ENCODE results near the gene FERMT1.

Gene FERMT1

DNA sequence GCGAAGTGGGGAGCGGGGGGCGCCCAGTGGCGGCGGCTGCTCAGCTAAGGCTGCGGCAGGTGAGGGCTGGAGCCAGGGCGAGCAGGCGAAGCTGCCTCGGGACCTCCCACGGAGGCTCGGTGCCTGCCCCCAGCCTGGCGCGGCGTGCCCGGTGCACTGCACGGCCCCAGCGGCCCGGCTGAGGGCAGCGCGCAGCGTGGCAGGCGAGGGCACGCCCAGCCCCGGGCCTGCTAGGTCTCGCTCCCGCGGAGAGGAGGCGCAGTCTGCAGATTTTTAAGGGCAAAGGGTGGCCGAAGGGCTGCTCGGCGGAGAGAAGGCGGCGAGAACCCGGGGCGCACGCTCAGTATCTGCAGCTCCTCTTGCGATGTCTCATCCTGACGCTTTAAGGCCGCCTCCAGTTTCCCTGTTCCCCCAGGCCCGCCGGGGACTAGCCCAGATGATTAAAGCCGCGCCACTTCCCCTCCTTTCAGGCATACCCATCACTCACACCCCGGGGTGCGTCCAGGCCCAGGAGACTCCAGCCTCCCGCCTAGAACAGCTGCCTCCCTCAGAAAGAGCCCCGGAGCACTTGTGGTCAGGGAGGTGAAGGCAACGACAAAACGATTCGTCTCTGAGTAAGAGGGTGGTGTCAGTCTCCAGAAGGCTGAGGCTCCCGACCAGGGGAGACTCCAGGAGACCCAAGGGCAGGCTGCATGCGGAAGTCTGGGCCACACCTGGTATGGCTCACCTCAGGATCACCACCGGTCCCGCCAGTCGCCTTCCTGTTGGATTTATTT is at the start of gene FERMT1:
Gene FERMT1 (minus strand): TSS at position 158 of the 776 bp plus-strand sequence. CDS start 3,476 bp downstream, outside the sequence.
- no peak for DNase-seq

DNA sequence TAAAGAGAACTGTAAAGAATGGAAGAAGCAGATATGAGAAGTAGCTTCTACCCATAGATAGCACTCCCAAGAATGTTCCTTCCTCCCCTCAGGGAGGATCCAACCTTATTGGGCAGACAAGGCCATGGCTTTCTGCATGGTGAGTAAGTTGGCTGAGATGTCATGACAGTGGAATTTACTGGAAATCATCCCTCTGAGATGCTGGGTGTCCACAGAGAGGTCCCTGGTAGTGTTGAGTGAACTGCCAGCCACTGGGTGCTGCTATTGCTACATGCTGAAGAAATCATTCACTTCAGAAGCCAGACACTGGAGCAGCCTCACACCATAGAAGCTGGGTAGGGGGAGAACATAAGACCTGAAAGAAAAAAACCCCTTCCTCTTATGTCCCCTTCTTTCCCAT is 46.4 kb upstream of the FERMT1 start:
- no peak for DNase-seq

- DNase-seq = no peak
These were observed 45.4 kb upstream of the FERMT1 start for GRCh38 chr20:6168204-6168603.

GRCh38 chr20:6165346-6165745 is 42.5 kb upstream of the FERMT1 start:
- DNase-seq = no peak

DNA sequence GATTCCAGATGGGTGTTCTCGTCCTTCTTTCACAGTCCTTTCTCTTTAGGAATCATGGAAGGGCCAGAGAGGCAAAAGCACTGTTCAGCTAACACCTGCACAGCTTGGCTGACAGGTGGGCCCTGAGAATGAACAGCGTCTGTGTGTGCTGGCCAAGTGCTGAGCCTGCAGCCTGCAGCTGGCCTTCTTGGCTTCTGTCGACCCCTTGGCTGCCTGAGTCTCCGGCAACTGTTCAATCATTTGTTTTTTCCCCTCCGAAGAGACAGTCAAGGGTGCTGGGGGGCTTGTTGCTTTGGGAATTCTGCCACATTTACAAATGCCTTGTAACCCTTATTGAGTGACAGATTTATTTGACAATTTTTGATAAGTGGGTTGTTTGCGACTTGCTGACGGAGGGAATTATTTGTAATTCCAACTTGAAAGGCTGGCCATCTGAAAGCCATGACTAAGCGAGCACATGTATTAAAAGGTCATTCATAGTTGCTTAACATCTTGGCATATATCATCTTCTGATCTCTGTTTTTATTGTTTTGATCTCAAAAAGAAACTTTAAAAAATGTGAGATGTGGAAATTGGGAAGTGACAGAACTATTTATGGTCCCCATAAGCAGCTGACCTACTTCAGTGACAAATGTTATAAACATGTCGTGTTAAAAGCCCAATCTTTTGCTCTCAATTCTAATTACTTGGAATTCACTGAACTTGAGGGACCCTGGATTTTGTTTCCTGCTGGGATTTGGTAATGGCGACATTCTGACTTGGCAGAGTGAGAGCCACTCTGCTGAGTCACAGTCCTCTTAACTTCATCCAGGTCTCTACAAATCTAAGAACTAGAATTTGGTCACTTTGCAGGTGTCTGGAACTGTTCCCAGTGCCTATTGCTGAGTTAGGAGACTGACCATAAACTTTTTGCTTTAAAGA is 41.9 kb upstream of the FERMT1 start:
- DNase-seq = no peak

GRCh38 chr20:6160736-6161135 is 37.9 kb upstream of the FERMT1 start:
- no peak for DNase-seq

GRCh38 chr20:6157345-6157744 is 34.5 kb upstream of the FERMT1 start:
- DNase-seq = no peak

- no peak for DNase-seq
These were observed 29.9 kb upstream of the FERMT1 start for GRCh38 chr20:6152777-6153176.

DNA sequence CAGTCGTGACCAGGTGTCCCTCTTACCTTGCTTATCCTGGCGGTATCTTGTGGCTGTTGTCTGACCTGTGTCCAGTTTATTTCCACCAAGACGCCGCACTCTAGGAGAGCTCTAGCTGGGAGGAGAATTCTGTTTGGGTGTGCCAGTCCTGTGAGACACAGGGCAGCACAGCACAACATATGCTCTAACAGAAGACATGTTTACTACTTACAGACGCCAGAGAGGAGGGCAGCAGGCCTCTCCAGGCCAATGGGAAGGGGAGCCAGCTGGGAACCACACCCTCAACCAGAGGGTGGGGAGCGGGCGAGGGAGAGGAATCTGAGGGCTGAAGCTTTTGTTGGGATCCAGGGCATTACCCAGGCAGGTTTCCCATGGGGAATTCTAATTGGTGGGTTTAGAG is 25.2 kb upstream of the FERMT1 start:
- DNase-seq = no peak

GRCh38 chr20:6142348-6142993 is 19.6 kb upstream of the FERMT1 start:
- DNase-seq = peak; percentile 41

DNA sequence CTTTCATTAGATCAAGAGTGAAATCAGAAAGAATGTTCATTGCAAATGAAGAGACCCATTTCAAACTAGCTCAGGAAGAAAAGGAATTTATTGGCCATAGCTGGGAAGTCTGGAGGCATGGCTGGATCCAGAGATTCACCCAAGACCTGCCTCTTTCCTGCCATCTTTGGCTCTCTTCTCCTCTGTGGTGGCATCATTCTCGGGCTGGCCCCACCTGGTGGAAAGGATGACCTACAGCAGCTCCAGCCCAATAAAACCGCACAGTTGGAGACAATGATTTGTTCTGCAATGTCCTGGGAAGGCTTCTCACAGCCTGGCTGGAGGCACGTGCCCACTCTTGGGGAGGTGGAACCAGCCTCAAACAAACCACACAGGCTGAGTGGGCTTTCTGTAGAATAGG is 18.1 kb upstream of the FERMT1 start:
- DNase-seq = no peak

GRCh38 chr20:6135347-6135746 is 12.5 kb upstream of the FERMT1 start:
- DNase-seq = no peak

DNA sequence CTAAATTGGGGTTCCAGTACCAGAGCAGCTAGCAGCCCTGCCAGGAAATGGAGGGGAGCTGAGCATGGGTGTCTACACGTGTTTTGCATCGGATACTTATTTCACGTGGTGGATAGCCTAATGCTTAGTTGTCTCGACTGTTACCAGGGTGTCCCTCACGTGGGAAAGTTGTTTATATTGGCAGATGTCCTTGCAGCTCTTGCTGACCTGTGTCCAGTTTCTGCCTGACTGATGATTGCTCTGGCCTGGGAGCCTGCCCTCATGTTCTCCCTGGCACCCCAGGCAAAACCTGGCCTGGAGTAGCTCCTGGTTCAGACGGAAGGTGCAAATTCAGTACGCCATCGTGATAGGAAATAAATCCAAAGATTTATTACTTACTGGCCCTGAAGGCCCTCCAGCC is 11.8 kb upstream of the FERMT1 start:
- no peak for DNase-seq

DNA sequence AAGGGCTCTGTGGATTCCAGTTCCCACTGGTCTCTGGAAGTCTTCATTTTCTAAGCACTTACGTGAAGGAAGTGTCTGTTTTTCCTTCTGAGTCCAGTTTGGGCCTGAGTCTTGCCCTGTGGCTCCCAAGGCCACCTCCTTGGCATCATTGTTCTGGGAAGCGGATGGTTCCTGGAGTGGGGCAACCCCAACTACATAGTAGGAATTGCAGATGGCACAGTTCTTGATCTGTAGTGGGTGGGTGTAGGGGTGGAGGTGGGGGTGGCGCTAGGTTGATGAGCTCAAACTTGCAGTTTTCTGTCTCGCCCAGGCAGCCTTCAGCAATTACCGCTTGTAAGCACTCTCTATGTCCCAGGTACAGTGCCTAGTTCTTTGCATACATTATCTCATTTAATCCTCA is 7.2 kb upstream of the FERMT1 start:
- DNase-seq = no peak

GRCh38 chr20:6127825-6128224 is 5.0 kb upstream of the FERMT1 start:
- DNase-seq = no peak

DNA sequence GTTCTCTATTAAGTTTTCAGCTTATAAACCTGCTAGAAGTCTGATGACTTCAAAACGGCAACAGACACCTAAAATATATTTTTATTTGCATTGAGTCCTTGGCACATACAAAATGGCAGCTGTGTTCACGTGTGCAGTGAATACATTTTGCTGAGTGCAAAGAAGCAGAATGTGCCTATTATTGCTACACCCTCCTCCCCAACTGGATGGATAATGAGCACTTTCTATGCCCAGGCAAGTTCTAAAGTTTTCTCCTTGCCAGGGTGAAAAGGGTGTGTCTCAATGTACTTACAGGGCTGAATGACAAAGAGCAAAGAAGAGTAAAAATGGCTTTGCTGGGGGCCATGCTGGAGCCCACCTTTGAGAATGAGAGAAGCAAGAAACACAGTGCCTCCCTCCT is 4.0 kb upstream of the FERMT1 start:
- no peak for DNase-seq

GRCh38 chr20:6123649-6124014 is 802 bp upstream of the FERMT1 start:
- no peak for DNase-seq

GRCh38 chr20:6122111-6122872 is 538 bp downstream of the FERMT1 start:
- DNase-seq = no peak

DNA sequence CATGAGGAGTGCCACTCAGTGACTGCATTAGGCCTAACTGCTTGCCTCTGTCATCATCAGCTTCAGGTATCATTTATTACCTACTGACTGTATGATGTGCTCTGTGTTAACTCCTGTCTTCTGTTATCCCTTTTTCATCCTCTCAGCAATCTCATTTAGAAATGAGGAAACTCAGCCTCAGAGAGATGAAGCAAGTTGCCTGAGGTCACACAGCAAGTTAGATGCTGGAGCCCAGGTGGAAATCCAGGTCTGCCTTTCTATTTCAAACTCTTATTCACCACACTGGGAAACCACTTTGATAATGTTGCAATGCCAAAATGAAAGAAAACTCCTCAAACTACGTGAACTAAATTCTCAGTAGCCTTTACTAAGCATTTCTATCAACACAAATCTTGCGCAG is 1.3 kb downstream of the FERMT1 start:
- DNase-seq = no peak

- no peak for DNase-seq
These were observed 2.3 kb downstream of the FERMT1 start for GRCh38 chr20:6120491-6120988.

DNA sequence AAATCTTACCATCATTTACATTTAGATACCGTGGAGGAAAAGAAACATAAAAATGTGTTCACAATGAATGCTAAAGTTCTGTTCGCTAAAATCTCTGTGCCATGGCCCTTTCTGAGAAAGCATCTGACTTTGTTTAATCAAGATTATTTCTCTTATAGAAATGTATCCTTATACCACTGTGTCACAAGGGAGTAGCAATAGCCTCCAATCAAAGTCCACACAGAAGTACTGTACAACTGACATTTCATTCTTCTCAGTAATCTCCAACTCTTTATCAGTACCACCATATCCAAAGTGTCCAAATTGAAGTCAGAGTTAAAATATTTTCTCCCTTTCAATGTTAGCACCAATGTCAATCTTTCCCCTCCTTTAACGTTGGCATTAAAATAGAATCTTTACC is 6.1 kb downstream of the FERMT1 start:
- no peak for DNase-seq

DNA sequence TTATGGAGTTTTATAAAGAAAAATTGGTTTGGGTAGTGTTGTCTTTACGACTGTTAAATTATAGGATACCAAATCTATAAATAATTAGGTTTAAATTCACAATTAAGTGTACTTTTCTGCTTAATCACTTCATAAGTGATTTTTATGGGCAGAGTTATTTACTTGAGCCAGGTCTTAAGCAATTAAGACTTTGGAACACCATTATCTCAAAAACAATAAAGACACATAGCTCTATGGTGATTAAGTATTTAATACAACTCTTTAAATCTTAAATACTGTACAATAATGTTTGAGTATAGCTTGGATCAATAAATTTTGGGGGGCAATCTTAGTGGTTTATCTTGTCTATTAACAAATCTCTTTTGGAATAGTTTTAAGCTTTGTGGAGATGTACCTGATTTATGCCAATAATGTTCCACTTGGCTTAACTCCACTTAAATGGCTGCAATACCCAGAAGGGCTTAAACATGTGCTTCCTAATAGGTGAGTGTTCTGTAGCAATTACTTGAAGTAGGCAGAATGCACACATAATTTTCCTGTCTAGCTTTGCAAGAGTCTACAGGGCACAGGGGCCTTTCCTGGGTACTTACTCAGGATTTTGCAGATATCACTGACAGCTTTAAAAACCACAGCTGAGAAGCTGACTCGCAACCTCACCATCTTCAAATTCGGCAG is 7.5 kb downstream of the FERMT1 start:
- no peak for DNase-seq

Measured in CD4-positive, alpha-beta T cell treated with Interleukin-21 for 1 hour (primary cell).